ENCODE data around the gene DPEP2.

Gene DPEP2

DNA sequence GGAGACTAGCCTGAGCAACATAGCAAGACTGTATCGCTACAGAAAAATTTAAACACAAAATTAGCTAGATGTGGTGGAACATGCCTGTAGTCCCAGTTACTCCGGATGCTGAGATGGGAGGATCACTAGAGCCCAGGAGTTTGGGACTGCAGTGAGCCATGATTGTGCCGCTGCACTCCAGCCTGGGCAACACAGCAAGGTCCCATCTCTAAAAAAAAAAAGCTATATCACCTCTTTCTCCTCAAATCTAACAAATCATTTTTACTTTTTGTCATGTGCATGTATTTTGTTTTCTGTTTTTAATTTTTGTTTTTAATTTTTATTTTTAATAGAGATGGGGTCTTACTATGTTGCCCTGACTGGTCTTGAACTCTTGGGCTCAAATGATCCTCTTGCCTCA lies 29.7 kb upstream of the DPEP2 start:
- ATAC-seq (ENCODE audit: low read depth) = no peak

GRCh38 chr16:68022728-68023537 lies 23.6 kb upstream of the DPEP2 start, which contains the start of the genes DDX28 and DUS2:
Gene DDX28, minus strand, starts transcription at chr16:68023232. Its CDS starts 30 bp downstream, at chr16:68023202.
Gene DUS2, plus strand, starts transcription at chr16:68023284. Its CDS starts 14,740 bp downstream, at chr16:68038024.
- Histone ChIP-seq H3K27ac (ENCODE audit: poor library complexity, severe bottlenecking) (peak within 1 kb of the TSS; percentile 41), H3K27me3 (ENCODE audit: insufficient read depth, poor library complexity, severe bottlenecking) (no peaks in the 10 kb centered on the region), H3K4me3 (ENCODE audit: severe bottlenecking) (peak within 1 kb of the TSS; percentile 87), H3K4me1 (ENCODE audit: insufficient read depth, poor library complexity, severe bottlenecking) (peaks cover 8% of the 10 kb centered on the region), H3K9me3 (ENCODE audit: severe bottlenecking) (no peaks in the 10 kb centered on the region), H3K36me3 (ENCODE audit: low read depth) (peaks cover 37% of the 10 kb centered on the region)
- TF ChIP-seq, protein P1, sequence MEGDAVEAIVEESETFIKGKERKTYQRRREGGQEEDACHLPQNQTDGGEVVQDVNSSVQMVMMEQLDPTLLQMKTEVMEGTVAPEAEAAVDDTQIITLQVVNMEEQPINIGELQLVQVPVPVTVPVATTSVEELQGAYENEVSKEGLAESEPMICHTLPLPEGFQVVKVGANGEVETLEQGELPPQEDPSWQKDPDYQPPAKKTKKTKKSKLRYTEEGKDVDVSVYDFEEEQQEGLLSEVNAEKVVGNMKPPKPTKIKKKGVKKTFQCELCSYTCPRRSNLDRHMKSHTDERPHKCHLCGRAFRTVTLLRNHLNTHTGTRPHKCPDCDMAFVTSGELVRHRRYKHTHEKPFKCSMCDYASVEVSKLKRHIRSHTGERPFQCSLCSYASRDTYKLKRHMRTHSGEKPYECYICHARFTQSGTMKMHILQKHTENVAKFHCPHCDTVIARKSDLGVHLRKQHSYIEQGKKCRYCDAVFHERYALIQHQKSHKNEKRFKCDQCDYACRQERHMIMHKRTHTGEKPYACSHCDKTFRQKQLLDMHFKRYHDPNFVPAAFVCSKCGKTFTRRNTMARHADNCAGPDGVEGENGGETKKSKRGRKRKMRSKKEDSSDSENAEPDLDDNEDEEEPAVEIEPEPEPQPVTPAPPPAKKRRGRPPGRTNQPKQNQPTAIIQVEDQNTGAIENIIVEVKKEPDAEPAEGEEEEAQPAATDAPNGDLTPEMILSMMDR (IDR thresholded peaks at IDR 0.05; ENCODE audit: poor library complexity, severe bottlenecking) = no peak
- ATAC-seq (ENCODE audit: low read depth) (peak; percentile 78), DNase-seq (ENCODE audit: low spot score) (peak; percentile 88)

More for the DNA sequence above, 29.7 kb upstream of the DPEP2 start:
- H3K27me3 ChIP-seq (ENCODE audit: insufficient read depth, poor library complexity, severe bottlenecking) = no peaks in the 10 kb centered on the region
- peaks cover 12% of the 10 kb centered on the region for H3K4me1 ChIP-seq (ENCODE audit: insufficient read depth, poor library complexity, severe bottlenecking)
- DNase-seq (ENCODE audit: low spot score) = no peak
- TF ChIP-seq, protein P1 (IDR thresholded peaks at IDR 0.05; ENCODE audit: poor library complexity, severe bottlenecking) = no peak
- no peak overlapping the region for H3K27ac ChIP-seq (ENCODE audit: poor library complexity, severe bottlenecking)
- H3K4me3 ChIP-seq (ENCODE audit: severe bottlenecking) = no peak overlapping the region
- H3K36me3 ChIP-seq (ENCODE audit: low read depth) = peaks cover 47% of the 10 kb centered on the region
- H3K9me3 ChIP-seq (ENCODE audit: severe bottlenecking) = no peaks in the 10 kb centered on the region

- no peaks in the 10 kb centered on the region for H3K9me3 ChIP-seq (ENCODE audit: severe bottlenecking)
- ATAC-seq (ENCODE audit: low read depth) = peak; percentile 6; the same call in 1 of the 3 replicates
- peak overlapping the region; percentile 41 for H3K27ac ChIP-seq (ENCODE audit: poor library complexity, severe bottlenecking)
- H3K27me3 ChIP-seq (ENCODE audit: insufficient read depth, poor library complexity, severe bottlenecking) = no peaks in the 10 kb centered on the region
- H3K36me3 ChIP-seq (ENCODE audit: low read depth) = peaks cover 31% of the 10 kb centered on the region
- H3K4me1 ChIP-seq (ENCODE audit: insufficient read depth, poor library complexity, severe bottlenecking) = peaks cover 8% of the 10 kb centered on the region
- TF ChIP-seq, protein P1 (IDR thresholded peaks at IDR 0.05; ENCODE audit: poor library complexity, severe bottlenecking) = no peak
- DNase-seq (ENCODE audit: low spot score) = no peak
- peak overlapping the region; percentile 87 for H3K4me3 ChIP-seq (ENCODE audit: severe bottlenecking)
Measured at GRCh38 chr16:68022278-68022727, 23.0 kb upstream of the DPEP2 start.

- Histone ChIP-seq H3K27me3 (ENCODE audit: insufficient read depth, poor library complexity, severe bottlenecking) (no peaks in the 10 kb centered on the region), H3K9me3 (ENCODE audit: severe bottlenecking) (no peaks in the 10 kb centered on the region), H3K36me3 (ENCODE audit: low read depth) (peaks cover 25% of the 10 kb centered on the region), H3K4me1 (ENCODE audit: insufficient read depth, poor library complexity, severe bottlenecking) (peaks cover 8% of the 10 kb centered on the region), H3K4me3 (ENCODE audit: severe bottlenecking) (no peak overlapping the region), H3K27ac (ENCODE audit: poor library complexity, severe bottlenecking) (no peak overlapping the region)
- DNase-seq (ENCODE audit: low spot score) (no peak), ATAC-seq (ENCODE audit: low read depth) (no peak)
- TF ChIP-seq, protein P1 (IDR thresholded peaks at IDR 0.05; ENCODE audit: poor library complexity, severe bottlenecking) = no peak
Measured at GRCh38 chr16:68021490-68021889, 22.2 kb upstream of the DPEP2 start.
